HG03457 (cell line): Measurements from ENCODE around the gene JMJD1C.
"Not testable (repeated sequence)": the region's sequence is repeated elsewhere in the genome, so short reads cannot be mapped to it uniquely, and the experiment has no call there.

Experiments used
- ATAC-seq: cut with Tn5 transposase; IDR thresholded peaks from one replicate; pipeline ENCODE4 v1.9.1; 2021; ENCODE audit warnings: moderate number of reproducible peaks; ENCODE audit not compliant: unreplicated experiment

Gene JMJD1C

GRCh38 chr10:63199716-63200115, 266.1 kb downstream of the JMJD1C start:
- ATAC-seq, result no peak

DNA sequence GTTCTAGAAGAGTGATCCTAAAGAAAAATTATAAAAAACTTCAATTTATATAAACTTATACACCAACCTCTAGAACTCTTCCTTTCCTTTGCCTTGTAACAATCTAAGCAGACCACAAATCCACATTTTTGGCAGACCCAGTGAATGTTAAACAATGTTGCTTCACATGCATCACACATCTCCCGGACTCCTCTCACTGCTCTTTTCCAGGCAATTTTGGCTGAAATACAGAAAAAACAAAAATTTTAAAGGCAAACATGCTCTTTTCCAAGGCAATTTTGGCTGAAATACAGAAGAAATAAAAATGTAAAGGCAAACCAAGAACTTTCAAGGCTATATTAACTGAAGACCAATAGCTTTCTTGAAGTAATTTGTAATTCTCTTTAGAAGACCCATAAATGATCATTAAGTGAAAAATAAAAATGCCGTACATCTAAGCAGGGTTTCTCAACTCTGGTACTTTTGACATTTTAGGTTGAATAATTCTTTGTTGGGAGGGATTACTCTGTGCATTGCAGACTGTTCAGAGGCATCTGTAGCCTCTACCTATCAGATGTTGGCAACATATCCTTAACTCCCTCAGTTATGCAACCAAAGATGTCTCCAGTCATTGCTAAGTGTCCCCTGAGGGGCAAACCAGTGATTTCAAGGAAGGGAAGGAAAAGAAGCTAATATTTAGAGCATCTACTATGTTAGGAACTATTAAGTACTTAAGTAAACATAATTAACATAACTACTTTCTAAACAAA, 268.3 kb downstream of the JMJD1C start:
- no peak for ATAC-seq

GRCh38 chr10:63192826-63193225, 273.0 kb downstream of the JMJD1C start:
- ATAC-seq, result no peak

- ATAC-seq, result no peak
These were observed 290.2 kb downstream of the JMJD1C start for GRCh38 chr10:63175534-63175933.

- peak; percentile 96 for ATAC-seq
These were observed 292.1 kb downstream of the JMJD1C start for GRCh38 chr10:63173468-63174232.

- ATAC-seq, result no peak
These were observed 293.9 kb downstream of the JMJD1C start for GRCh38 chr10:63171926-63172325.

- ATAC-seq, result no peak
These were observed 294.4 kb downstream of the JMJD1C start for GRCh38 chr10:63171255-63171855.

DNA sequence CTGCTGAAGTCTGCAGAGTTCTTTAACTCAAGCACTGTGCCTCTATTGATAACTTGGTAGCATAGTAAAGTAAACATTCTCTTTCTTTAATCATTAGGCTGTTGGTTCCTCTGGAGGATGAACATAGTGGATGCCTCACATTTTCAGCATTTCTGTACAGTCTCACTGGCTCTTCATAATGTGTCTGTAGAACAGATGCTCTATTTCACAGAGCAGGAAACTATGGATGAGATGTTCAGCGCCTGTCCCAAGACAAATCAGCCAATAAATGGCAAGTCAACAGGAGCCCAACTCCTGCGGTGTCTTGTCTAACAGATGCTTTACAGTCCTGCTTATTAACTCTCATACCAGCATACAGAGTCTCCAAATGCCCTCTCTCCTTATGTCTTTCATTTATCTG, 296.2 kb downstream of the JMJD1C start:
- no peak for ATAC-seq

GRCh38 chr10:63168821-63169462, 296.8 kb downstream of the JMJD1C start:
- ATAC-seq, result no peak

DNA sequence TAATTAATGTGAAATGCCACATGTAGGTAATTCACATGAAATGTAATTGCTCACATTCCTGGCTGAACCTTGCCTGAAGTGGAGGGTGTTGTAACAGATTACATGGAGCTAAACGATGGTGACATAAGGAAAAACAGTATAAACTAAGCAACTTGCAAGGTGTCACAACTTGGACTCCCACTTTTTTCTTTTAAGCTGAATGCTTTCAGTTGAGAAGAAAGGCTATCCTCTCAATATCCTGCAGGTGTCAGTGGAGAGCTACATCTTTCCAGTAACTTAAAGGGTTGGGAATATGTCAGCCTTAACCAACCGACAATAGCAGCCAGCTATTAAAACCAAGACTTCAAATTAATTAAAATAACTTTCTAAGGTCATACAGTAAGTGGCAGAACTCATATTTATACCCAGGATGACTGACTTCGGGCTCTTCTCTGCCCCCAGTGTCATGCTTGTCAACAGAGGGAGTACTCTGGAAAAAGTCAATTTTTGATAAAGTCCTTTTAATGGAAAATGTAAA, 299.0 kb downstream of the JMJD1C start:
- ATAC-seq, result no peak

DNA sequence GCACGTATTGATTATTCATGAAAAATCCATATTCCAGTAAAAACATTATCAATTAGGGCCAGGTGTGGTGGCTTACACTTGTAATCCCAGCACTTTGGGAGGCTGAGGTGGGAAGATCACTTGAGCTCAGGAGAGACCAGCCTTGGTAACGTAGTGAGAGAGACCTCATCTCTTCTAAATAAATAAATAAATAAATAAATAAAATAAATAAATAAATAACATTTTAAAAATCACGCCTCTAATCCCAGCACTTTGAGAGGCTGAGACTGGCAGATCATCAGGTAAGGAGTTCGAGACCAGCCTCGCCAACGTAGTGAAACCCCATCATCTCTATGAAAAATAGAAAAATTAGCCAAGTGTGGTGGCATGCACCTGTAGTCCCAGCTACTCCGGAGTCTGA, 300.5 kb downstream of the JMJD1C start:
- ATAC-seq, result no peak

DNA sequence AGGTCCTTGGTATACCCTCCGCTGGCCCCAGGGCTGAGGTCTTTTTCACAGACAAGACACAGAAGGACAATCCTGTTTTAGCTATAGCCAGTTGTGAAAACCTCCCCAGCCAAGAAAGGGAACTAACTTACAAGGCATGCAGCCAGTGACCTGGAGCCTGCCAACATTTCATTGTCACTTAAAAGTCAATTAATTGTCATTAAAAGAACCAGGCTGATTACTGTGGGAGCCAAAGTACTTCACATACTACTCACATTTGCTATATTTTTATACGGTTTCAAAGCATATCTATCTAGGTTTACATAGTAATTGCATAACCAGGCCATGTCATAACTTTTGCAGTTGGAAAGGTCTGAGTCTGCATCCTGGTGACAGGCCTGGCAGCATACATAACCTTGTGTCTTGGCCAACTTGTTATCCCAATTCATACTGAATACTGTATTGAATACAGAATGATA, 301.6 kb downstream of the JMJD1C start:
- no peak for ATAC-seq

- no peak for ATAC-seq
These were observed 304.2 kb downstream of the JMJD1C start for GRCh38 chr10:63161592-63161991.

DNA sequence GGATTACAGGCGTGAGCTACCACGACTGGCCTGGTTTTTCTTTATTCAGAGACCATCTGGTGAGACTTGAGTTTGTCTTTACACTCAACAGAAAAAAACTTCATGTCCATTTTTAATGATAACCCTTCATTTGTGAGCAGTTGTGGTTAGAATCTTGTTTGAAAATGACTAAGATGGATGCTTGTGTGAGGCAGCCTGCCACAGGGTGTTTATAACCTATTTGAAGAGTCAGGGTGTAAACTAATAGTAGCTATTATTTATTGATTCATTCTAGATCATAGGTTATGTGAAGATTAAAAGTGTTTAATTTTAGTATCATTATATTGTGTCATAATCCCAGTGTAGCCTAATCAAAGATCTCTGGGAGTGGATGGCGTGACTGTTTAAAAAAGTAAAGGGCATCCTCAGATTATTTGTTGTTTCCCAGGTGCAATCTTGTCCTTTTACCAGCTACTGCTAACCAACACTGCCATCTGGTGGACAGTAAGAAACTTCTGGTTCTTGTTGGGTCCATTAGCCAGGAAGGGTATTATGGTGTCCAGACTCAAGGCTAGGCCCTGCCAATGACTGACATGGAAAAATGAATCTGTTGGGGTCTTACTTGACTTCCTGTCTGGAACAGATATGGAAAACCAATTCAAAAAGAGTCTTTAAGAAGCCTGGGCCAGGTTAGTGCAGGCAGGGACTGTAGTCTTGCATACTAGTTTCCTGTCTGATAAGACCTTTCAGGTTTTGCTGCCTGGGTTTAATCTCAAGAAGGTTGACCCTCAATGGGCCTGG, 307.7 kb downstream of the JMJD1C start:
- ATAC-seq, result no peak

- no peak for ATAC-seq
These were observed 309.5 kb downstream of the JMJD1C start for GRCh38 chr10:63156236-63156635.

GRCh38 chr10:63155388-63156020, 310.3 kb downstream of the JMJD1C start:
- ATAC-seq, result no peak

GRCh38 chr10:63154546-63155387, 311.0 kb downstream of the JMJD1C start:
- no peak for ATAC-seq

DNA sequence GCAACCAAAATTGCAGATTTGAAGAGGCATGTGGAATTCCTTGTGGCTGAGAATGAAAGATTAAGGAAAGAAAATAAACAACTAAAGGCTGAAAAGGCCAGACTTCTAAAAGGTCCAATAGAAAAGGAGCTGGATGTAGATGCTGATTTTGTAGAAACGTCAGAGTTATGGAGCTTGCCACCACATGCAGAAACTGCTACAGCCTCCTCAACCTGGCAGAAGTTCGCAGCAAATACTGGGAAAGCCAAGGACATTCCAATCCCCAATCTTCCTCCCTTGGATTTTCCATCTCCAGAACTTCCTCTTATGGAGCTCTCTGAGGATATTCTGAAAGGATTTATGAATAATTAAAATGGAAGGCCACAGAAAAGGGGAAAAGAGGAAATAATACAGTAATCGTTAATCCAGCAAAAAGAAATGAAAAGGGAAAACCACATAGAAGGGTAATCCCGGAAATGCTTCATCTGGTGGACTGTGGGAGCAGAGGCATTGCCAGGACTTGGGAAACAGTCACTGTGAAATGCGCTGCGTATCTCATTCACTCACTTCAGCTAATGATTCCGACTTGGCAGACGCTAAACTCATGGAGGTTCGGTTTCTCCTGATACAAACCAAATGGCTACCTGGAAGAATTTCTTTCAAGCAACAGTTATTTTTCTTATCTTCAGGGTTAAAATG, 311.8 kb downstream of the JMJD1C start:
- ATAC-seq, result not testable (repeated sequence)
